Measurements from ENCODE around the gene CTRB1. TPM values are rescaled to one million over a fixed set of nuclear protein-coding genes. Genes with fewer than 3 reads are reported as not detected.
A peak's percentile ranks its signal among the peaks of the same experiment; 100 is the strongest.

CTRB1 gene
- total and polyA plus RNA-seq, 2 of the 13 experiments (the other 11 are each of a cell fraction or from before 2014, with no cell fraction given): not detected

- TF ChIP-seq ZNF263 (CRISPR knock-in tag; IDR thresholded peaks at IDR 0.05) (peak; percentile 76), SP5 (CRISPR knock-in tag; IDR thresholded peaks at IDR 0.05; ENCODE audit: borderline replicate concordance, low read depth) (peak; percentile 42; the same call in 1 of the 2 replicates), JUND (CRISPR knock-in tag; IDR thresholded peaks at IDR 0.05) (peak; percentile 82; the same call in 1 of the 2 replicates), ZFP36 (IDR thresholded peaks at IDR 0.05; ENCODE audit: borderline replicate concordance, low read depth, low read length, partially characterized antibody) (no peak), SMC3 (IDR thresholded peaks at IDR 0.05; ENCODE audit: low read length) (0 out of 2 replicates have a peak, but pooled peaks have one; percentile 8), HNRNPLL (IDR thresholded peaks at IDR 0.05; ENCODE audit: low read depth, low read length, poor library complexity, severe bottlenecking) (peak; percentile 31), TBX2 (CRISPR knock-in tag; IDR thresholded peaks at IDR 0.05; ENCODE audit: borderline replicate concordance) (peak; percentile 56), GABPB1 (CRISPR knock-in tag; IDR thresholded peaks at IDR 0.05) (0 out of 2 replicates have a peak, but pooled peaks have one; percentile 8), TFDP1 (CRISPR knock-in tag; IDR thresholded peaks at IDR 0.05; ENCODE audit: borderline replicate concordance) (no peak), ARNT (IDR thresholded peaks at IDR 0.05) (no peak), NCOA1 (CRISPR knock-in tag; IDR thresholded peaks at IDR 0.05) (0 out of 2 replicates have a peak, but pooled peaks have one; percentile 62), FOSL2 (CRISPR knock-in tag; IDR thresholded peaks at IDR 0.05) (peak; percentile 97), ZNF543 (CRISPR knock-in tag; IDR thresholded peaks at IDR 0.05) (0 out of 2 replicates have a peak, but pooled peaks have one; percentile 44), SSRP1 (CRISPR knock-in tag; IDR thresholded peaks at IDR 0.05) (0 out of 2 replicates have a peak, but pooled peaks have one; percentile 75), ZGPAT (CRISPR knock-in tag; IDR thresholded peaks at IDR 0.05) (peak; percentile 33; the same call in 1 of the 2 replicates)
- TF ChIP-seq, protein P1, sequence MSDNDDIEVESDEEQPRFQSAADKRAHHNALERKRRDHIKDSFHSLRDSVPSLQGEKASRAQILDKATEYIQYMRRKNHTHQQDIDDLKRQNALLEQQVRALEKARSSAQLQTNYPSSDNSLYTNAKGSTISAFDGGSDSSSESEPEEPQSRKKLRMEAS (IDR thresholded peaks at IDR 0.05): peak; percentile 38; the same call in 1 of the 2 replicates
- TF ChIP-seq, protein P2, sequence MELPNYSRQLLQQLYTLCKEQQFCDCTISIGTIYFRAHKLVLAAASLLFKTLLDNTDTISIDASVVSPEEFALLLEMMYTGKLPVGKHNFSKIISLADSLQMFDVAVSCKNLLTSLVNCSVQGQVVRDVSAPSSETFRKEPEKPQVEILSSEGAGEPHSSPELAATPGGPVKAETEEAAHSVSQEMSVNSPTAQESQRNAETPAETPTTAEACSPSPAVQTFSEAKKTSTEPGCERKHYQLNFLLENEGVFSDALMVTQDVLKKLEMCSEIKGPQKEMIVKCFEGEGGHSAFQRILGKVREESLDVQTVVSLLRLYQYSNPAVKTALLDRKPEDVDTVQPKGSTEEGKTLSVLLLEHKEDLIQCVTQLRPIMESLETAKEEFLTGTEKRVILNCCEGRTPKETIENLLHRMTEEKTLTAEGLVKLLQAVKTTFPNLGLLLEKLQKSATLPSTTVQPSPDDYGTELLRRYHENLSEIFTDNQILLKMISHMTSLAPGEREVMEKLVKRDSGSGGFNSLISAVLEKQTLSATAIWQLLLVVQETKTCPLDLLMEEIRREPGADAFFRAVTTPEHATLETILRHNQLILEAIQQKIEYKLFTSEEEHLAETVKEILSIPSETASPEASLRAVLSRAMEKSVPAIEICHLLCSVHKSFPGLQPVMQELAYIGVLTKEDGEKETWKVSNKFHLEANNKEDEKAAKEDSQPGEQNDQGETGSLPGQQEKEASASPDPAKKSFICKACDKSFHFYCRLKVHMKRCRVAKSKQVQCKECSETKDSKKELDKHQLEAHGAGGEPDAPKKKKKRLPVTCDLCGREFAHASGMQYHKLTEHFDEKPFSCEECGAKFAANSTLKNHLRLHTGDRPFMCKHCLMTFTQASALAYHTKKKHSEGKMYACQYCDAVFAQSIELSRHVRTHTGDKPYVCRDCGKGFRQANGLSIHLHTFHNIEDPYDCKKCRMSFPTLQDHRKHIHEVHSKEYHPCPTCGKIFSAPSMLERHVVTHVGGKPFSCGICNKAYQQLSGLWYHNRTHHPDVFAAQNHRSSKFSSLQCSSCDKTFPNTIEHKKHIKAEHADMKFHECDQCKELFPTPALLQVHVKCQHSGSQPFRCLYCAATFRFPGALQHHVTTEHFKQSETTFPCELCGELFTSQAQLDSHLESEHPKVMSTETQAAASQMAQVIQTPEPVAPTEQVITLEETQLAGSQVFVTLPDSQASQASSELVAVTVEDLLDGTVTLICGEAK (IDR thresholded peaks at IDR 0.05): no peak
- TF ChIP-seq, protein P2 (CRISPR knock-in tag; IDR thresholded peaks at IDR 0.05): 0 out of 2 replicates have a peak, but pooled peaks have one; percentile 47
These were observed 49.0 kb downstream of the CTRB1 start (continued) for GRCh38 chr16:75267631-75268264.
